HepG2 (cell line): ENCODE data around the gene ZC3H8. TPM values are rescaled to one million over a fixed set of nuclear protein-coding genes. Genes with fewer than 3 reads are reported as not detected.

Experiments
- AKNA ChIP-seq: sonication (generic); formaldehyde crosslinking; IDR thresholded peaks from 2 replicates; pipeline ENCODE4 v1.4.0; 2020; ENCODE audit warnings: missing genetic modification reagents, borderline replicate concordance
- ARID2 ChIP-seq: sonication (generic); formaldehyde crosslinking; IDR thresholded peaks from 2 replicates; pipeline ENCODE4 v1.8.1; 2022; ENCODE audit warnings: mild to moderate bottlenecking, missing genetic modification reagents, borderline replicate concordance
- BATF2 ChIP-seq: sonication (generic); formaldehyde crosslinking; IDR thresholded peaks from 2 replicates; pipeline ENCODE4 v1.8.0; 2022; ENCODE audit warnings: mild to moderate bottlenecking, missing genetic modification reagents, moderate library complexity
- BRD4 ChIP-seq: sonication (generic); formaldehyde crosslinking; IDR thresholded peaks from 2 replicates; pipeline ENCODE4 v1.4.0; 2020; ENCODE audit warnings: missing genetic modification reagents
- FOXK2 ChIP-seq: fragments of 450-650 bp; IDR thresholded peaks from 2 replicates; pipeline ENCODE4 v1.6.1; 2016
- HIVEP1 ChIP-seq: sonication (generic); formaldehyde crosslinking; IDR thresholded peaks from 2 replicates; pipeline ENCODE4 v1.4.0; 2020; ENCODE audit warnings: mild to moderate bottlenecking, missing genetic modification reagents
- HNRNPK ChIP-seq: fragments of 200-400 bp; formaldehyde crosslinking; IDR thresholded peaks from 2 replicates; pipeline ENCODE4 v1.6.1; 2018; ENCODE audit warnings: low read length, low read depth, moderate library complexity, mild to moderate bottlenecking; ENCODE audit not compliant: poor library complexity, severe bottlenecking
- IRX3 ChIP-seq: sonication (generic); formaldehyde crosslinking; IDR thresholded peaks from 2 replicates; pipeline ENCODE4 v1.8.1; 2023; ENCODE audit warnings: mild to moderate bottlenecking, low read depth, missing genetic modification reagents, borderline replicate concordance
- MAFK ChIP-seq, 2 experiments: IDR thresholded peaks in 1 of 2; conservative IDR thresholded peaks in 1 of 2; 2 replicates each; pipeline ENCODE4 v1.6.1; 2011; ENCODE audit warnings: improper control_type of control experiment in 2 of 2, low read length in 2 of 2
- NFKBIZ ChIP-seq: IDR thresholded peaks from 2 replicates; pipeline ENCODE4 v1.6.1; 2018; ENCODE audit warnings: missing genetic modification reagents, missing compliant biosample characterization
- NR0B2 ChIP-seq: sonication (generic); formaldehyde crosslinking; IDR thresholded peaks from 2 replicates; pipeline ENCODE4 v1.4.0; 2020; ENCODE audit warnings: mild to moderate bottlenecking, missing genetic modification reagents
- RAD21 ChIP-seq: fragments of 450-650 bp; formaldehyde crosslinking; IDR thresholded peaks from 2 replicates; pipeline ENCODE4 v1.5.0; 2020; ENCODE audit warnings: mild to moderate bottlenecking
- SIN3B ChIP-seq: fragments of 150-350 bp; IDR thresholded peaks from 2 replicates; pipeline ENCODE4 v1.6.1; 2014; ENCODE audit warnings: low read length
- SP2 ChIP-seq: sonication (generic); formaldehyde crosslinking; IDR thresholded peaks from 2 replicates; pipeline ENCODE4 v1.5.1; 2020; ENCODE audit warnings: mild to moderate bottlenecking, missing genetic modification reagents
- TAF15 ChIP-seq: fragments of 200-400 bp; formaldehyde crosslinking; IDR thresholded peaks from one replicate; pipeline ENCODE4 v1.6.1; 2018; ENCODE audit warnings: mild to moderate bottlenecking, low read depth, low read length; ENCODE audit not compliant: poor library complexity, severe bottlenecking
- TCF12 ChIP-seq, 2 experiments: fragments of 450-650 bp in 1 of 2; sonication (generic) in 1 of 2; formaldehyde crosslinking in 1 of 2; IDR thresholded peaks; 2 replicates each; pipeline versions ENCODE4 v1.6.1 to v1.8.0; 2017 to 2022; ENCODE audit warnings: antibody characterized with exemption in 1 of 2, mild to moderate bottlenecking in 1 of 2, missing genetic modification reagents in 1 of 2, moderate library complexity in 1 of 2
- TGIF2 ChIP-seq: IDR thresholded peaks from 2 replicates; pipeline ENCODE4 v1.6.1; 2016; ENCODE audit warnings: control low read depth, missing compliant biosample characterization
- ZNF224 ChIP-seq: sonication (generic); formaldehyde crosslinking; IDR thresholded peaks from 2 replicates; pipeline ENCODE4 v1.5.0; 2020; ENCODE audit warnings: mild to moderate bottlenecking, missing genetic modification reagents
- ZNF431 ChIP-seq: sonication (generic); formaldehyde crosslinking; IDR thresholded peaks from 2 replicates; pipeline ENCODE4 v1.9.0; 2022; ENCODE audit warnings: missing genetic modification reagents, low read depth, mild to moderate bottlenecking, borderline replicate concordance
- ZNF441 ChIP-seq: sonication (generic); formaldehyde crosslinking; IDR thresholded peaks from 2 replicates; pipeline ENCODE4 v1.7.0; 2021; ENCODE audit warnings: missing genetic modification reagents, borderline replicate concordance
- ZNF576 ChIP-seq: sonication (generic); formaldehyde crosslinking; IDR thresholded peaks from 2 replicates; pipeline ENCODE4 v1.4.0; 2020; ENCODE audit warnings: mild to moderate bottlenecking, missing genetic modification reagents
- ZNF614 ChIP-seq: IDR thresholded peaks from 2 replicates; pipeline ENCODE4 v1.6.1; 2018; ENCODE audit warnings: missing biosample characterization, missing genetic modification reagents, inconsistent platforms, borderline replicate concordance
- ZNF788 ChIP-seq: sonication (generic); formaldehyde crosslinking; IDR thresholded peaks from 2 replicates; pipeline ENCODE4 v1.5.0; 2020; ENCODE audit warnings: mild to moderate bottlenecking, missing genetic modification reagents, borderline replicate concordance
- ZSCAN30 ChIP-seq: sonication (generic); formaldehyde crosslinking; IDR thresholded peaks from 2 replicates; pipeline ENCODE4 v1.5.0; 2020; ENCODE audit warnings: mild to moderate bottlenecking, missing genetic modification reagents
- polyA plus RNA-seq, 8 experiments: library from polyadenylated mRNA; depleted of rRNA in 3 of 8; stranded (reverse) in 7 of 8; unstranded in 1 of 8; fragments of >200 nt; fragmentation: Illumina TruSeq in 4 of 8; extraction: Trizol in 4 of 8; gene quantifications; 2 replicates each; pipeline versions ENCODE4 v1.2.1 to v1.2.3, GENCODE V29; 2011 to 2016; ENCODE audit warnings: low read depth in 4 of 8, missing spikeins in 1 of 8, mixed read lengths in 1 of 8; ENCODE audit not compliant: insufficient read depth in 1 of 8
- total RNA-seq, 5 experiments: library from RNA; depleted of rRNA; stranded (reverse); fragments of >200 nt; fragmentation: Illumina TruSeq; extraction: Trizol; gene quantifications; 2 replicates each; pipeline ENCODE4 v1.2.3, GENCODE V29; 2016; ENCODE audit warnings: low read depth in 1 of 5

The ZC3H8 gene
- total and polyA plus RNA-seq, 2 of the 13 experiments (the other 11 are each of a cell fraction or from before 2014, with no cell fraction given) = 4.5 to 17.0 TPM

GRCh38 chr2:112275311-112275886 lies 20.6 kb upstream of the ZC3H8 start, which contains the start of gene ZC3H6 (continued):
- TF ChIP-seq HNRNPK (peak; percentile 96), ZNF576 (CRISPR knock-in tag) (peak; percentile 88; the same call in 1 of the 2 replicates), SP2 (peak; percentile 100), AKNA (no peak), ZNF431 (CRISPR knock-in tag) (no peak; the same call in 1 of the 2 replicates), ZNF441 (CRISPR knock-in tag) (peak; percentile 88), ZNF788 (CRISPR knock-in tag) (peak; percentile 95; the same call in 1 of the 2 replicates), NFKBIZ (CRISPR knock-in tag) (peak; percentile 97), TGIF2 (CRISPR knock-in tag) (peak; percentile 81; the same call in 1 of the 2 replicates), IRX3 (CRISPR knock-in tag) (peak; percentile 77; the same call in 1 of the 2 replicates), FOXK2 (peak; percentile 59; the same call in 1 of the 2 replicates), ZNF224 (CRISPR knock-in tag) (0 out of 2 replicates have a peak, but pooled peaks have one; percentile 13), ZNF614 (peak; percentile 88), TAF15 (peak; percentile 97), ARID2 (CRISPR knock-in tag) (peak; percentile 94), HIVEP1 (CRISPR knock-in tag) (peak; percentile 98), RAD21 (CRISPR knock-in tag) (peak; percentile 77), MAFK (conservative IDR thresholded peaks at IDR 0.05 in 1 of 2, IDR thresholded peaks at IDR 0.05 in 1 of 2; ENCODE audit: low read length in 2 of 2) (no peak), SIN3B (no peak), BRD4 (peak; percentile 100), ZSCAN30 (CRISPR knock-in tag) (peak; percentile 99), BATF2 (CRISPR knock-in tag) (peak; percentile 84; the same call in 1 of the 2 replicates), TCF12 (IDR thresholded peaks at IDR 0.05) (no peak), TCF12 (CRISPR knock-in tag; IDR thresholded peaks at IDR 0.05) (peak; percentile 93), NR0B2 (CRISPR knock-in tag) (peak; percentile 97)
